Karpas-422 (cell line): Measurements from ENCODE around the gene B2M. TPM values are rescaled to one million over a fixed set of nuclear protein-coding genes. Genes with fewer than 3 reads are reported as not detected.

Experiments used
- DNase-seq: peaks from one replicate; pipeline ENCODE4 v3.0.0-alpha.2; 2015
- H2AFZ ChIP-seq: fragments of 200-600 bp; sonication (generic); 2 replicates; pipeline ENCODE4 v1.6.1; 2014; ENCODE audit warnings: antibody characterized with exemption, low read length, mixed read lengths
- H3K27ac ChIP-seq: fragments of 200-600 bp; sonication (generic); 2 replicates; pipeline ENCODE4 v1.5.1; 2014; ENCODE audit warnings: mild to moderate bottlenecking, low read length, moderate library complexity
- H3K27me3 ChIP-seq: fragments of 200-600 bp; sonication (generic); 2 replicates; pipeline ENCODE4 v1.6.1; 2014; ENCODE audit warnings: low read length, mixed read lengths
- H3K36me3 ChIP-seq: fragments of 200-600 bp; sonication (generic); 2 replicates; pipeline ENCODE4 v1.6.1; 2014; ENCODE audit warnings: low read length, mixed read lengths; ENCODE audit not compliant: insufficient read depth
- H3K4me1 ChIP-seq: fragments of 200-600 bp; sonication (generic); 2 replicates; pipeline ENCODE4 v1.6.1; 2014; ENCODE audit warnings: mild to moderate bottlenecking, low read length, mixed read lengths
- H3K4me2 ChIP-seq: fragments of 200-600 bp; sonication (generic); 2 replicates; pipeline ENCODE4 v1.6.1; 2014; ENCODE audit warnings: low read length, low read depth, mild to moderate bottlenecking; ENCODE audit not compliant: poor library complexity, severe bottlenecking
- H3K4me3 ChIP-seq: fragments of 200-600 bp; sonication (generic); 2 replicates; pipeline ENCODE4 v1.5.1; 2014; ENCODE audit warnings: mild to moderate bottlenecking, antibody characterized with exemption, low read length, mixed read lengths
- H3K79me2 ChIP-seq: fragments of 200-600 bp; sonication (generic); 2 replicates; pipeline ENCODE4 v1.6.1; 2014; ENCODE audit warnings: mild to moderate bottlenecking, low read length, mixed read lengths
- H3K9ac ChIP-seq: fragments of 200-600 bp; sonication (generic); 2 replicates; pipeline ENCODE4 v1.6.0; 2014; ENCODE audit warnings: low read length
- H3K9me2 ChIP-seq: fragments of 200-600 bp; sonication (generic), shearing (Covaris generic); replicated peaks from 2 replicates; pipeline ENCODE4 v1.6.0; 2014; ENCODE audit warnings: mild to moderate bottlenecking, low read length, moderate library complexity; ENCODE audit not compliant: insufficient read depth
- H3K9me3 ChIP-seq: fragments of 300-700, 200-600 bp; sonication (generic); 2 replicates; pipeline ENCODE4 v1.6.1; 2014; ENCODE audit warnings: low read length, mixed read lengths
- H4K20me1 ChIP-seq: fragments of 200-600 bp; sonication (generic); 2 replicates; pipeline ENCODE4 v1.6.1; 2014; ENCODE audit warnings: mild to moderate bottlenecking, antibody characterized with exemption, low read length, low read depth; ENCODE audit not compliant: insufficient read depth
- small RNA-seq: library from RNA; depleted of rRNA; stranded (forward); fragments of <200 nt; gene quantifications from one replicate; pipeline ENCODE3, GENCODE V24; 2014
- total RNA-seq: library from RNA; depleted of rRNA; stranded (reverse); fragments of >200 nt; shearing (Covaris generic); gene quantifications from 2 replicates; pipeline ENCODE4 v1.2.3, GENCODE V29; 2014; ENCODE audit warnings: low replicate concordance; rRNA removed

Gene B2M
- total RNA-seq, 1 experiment from 2014 or later = 3,959 TPM

- H2AFZ ChIP-seq = no peak overlapping the region
- H3K9ac ChIP-seq = no peak overlapping the region
- H3K36me3 ChIP-seq = no peaks in the 10 kb centered on the region
- no peak overlapping the region for H3K27ac ChIP-seq
- H3K9me3 ChIP-seq = no peaks in the 10 kb centered on the region
- no peaks in the 10 kb centered on the region for H3K9me2 ChIP-seq
- H4K20me1 ChIP-seq = no peaks in the 10 kb centered on the region
- H3K4me1 ChIP-seq = no peaks in the 10 kb centered on the region; the same call in 1 of the 2 replicates
- H3K27me3 ChIP-seq = no peaks in the 10 kb centered on the region
- H3K4me2 ChIP-seq = no peak overlapping the region
- H3K4me3 ChIP-seq = no peak overlapping the region
- no peaks in the 10 kb centered on the region for H3K79me2 ChIP-seq
- no peak for DNase-seq
Observed at GRCh38 chr15:44765036-44765435, 53.7 kb downstream of the B2M start.

Small RNA genes lying within 50 kb of the gene (small RNA-seq; reads per million reads assigned to genes)
- not detected for gene RF00019

Other genes starting within 250 kb of the B2M start
- 36.1 and 70.7 TPM in 2 replicates for gene EIF3J, start 174.4 kb upstream of the B2M start, total RNA-seq
- 80.6 and 123 TPM in 2 replicates for gene SPG11, start 47.9 kb upstream of the B2M start, total RNA-seq
- 1.0 and 5.0 TPM in 2 replicates for gene PATL2, start 194 bp upstream of the B2M start, total RNA-seq
- gene TRIM69, start 25.0 kb downstream of the B2M start, total RNA-seq = 22.7 and 26.0 TPM in 2 replicates
- not detected in 2 replicates for gene TERB2, start 245.2 kb downstream of the B2M start, total RNA-seq